HepG2 (cell line): Measurements from ENCODE around the gene CRNKL1. TPM values are rescaled to one million over a fixed set of nuclear protein-coding genes. Genes with fewer than 3 reads are reported as not detected.

Source experiments
- ATAC-seq: fragments of 200-7000 bp; cut with Tn5 transposase; 3 replicates; pipeline ENCODE4 v1.9.1; 2020; ENCODE audit warnings: mild to moderate bottlenecking, moderate library complexity
- BruUV-seq: library from RNA; stranded (reverse); fragments of 400-500 nt; replicated peaks from 2 replicates; lab custom pipeline; 2021; lab: Mats Ljungman, UMichigan
- CTCF ChIA-PET: fragments of 300-600 bp; formaldehyde crosslinking; extraction: SDS; loops from one replicate; lab custom pipeline; 2021; ENCODE audit warnings: low total read pairs, inconsistent platforms, low intra/inter-chr PET ratio; lab: Yijun Ruan, JAX
- POLR2A ChIA-PET: fragments of 350-600 bp; sonication (Branson Sonifier 250); formaldehyde crosslinking; loops from one replicate; lab custom pipeline; 2020; ENCODE audit warnings: antibody characterized with exemption, inconsistent platforms; lab: Yijun Ruan, JAX
- DNase-seq: peaks from one replicate; pipeline ENCODE4 v3.0.0-alpha.2; 2015; ENCODE audit warnings: low spot score
- FAIRE-seq: peaks from 3 replicates; lab custom pipeline; 2011; peaks lifted over from hg19 to GRCh38; lab: Jason Lieb, UNC
- H2AFZ ChIP-seq: one replicate; pipeline ENCODE4 v1.6.1; 2011; ENCODE audit warnings: low read length, inconsistent platforms
- H3K27ac ChIP-seq: fragments of 300-600 bp; 3 replicates; pipeline ENCODE4 v1.8.0; 2011; ENCODE audit warnings: mixed run types, mild to moderate bottlenecking, mixed read lengths, low read length, inconsistent platforms; ENCODE audit not compliant: insufficient read depth; ENCODE audit errors: extremely low read length
- H3K27me3 ChIP-seq, 2 experiments: fragments of 200-600 bp in 1 of 2; 2 replicates in 1 of 2; 3 replicates in 1 of 2; pipeline versions ENCODE4 v1.6.0 to v1.8.0; 2011; ENCODE audit warnings: low read length in 2 of 2, mild to moderate bottlenecking in 2 of 2, moderate library complexity in 2 of 2, inconsistent platforms in 1 of 2; ENCODE audit not compliant: insufficient read depth in 2 of 2, control insufficient read depth in 1 of 2
- H3K36me3 ChIP-seq, 2 experiments: fragments of 200-600 bp in 1 of 2; replicated peaks in 1 of 2; 2 replicates in 1 of 2; 3 replicates in 1 of 2; pipeline versions ENCODE4 v1.5.1 to v1.8.0; 2011; ENCODE audit warnings: low read length in 2 of 2, inconsistent platforms in 1 of 2; ENCODE audit not compliant: insufficient read depth in 2 of 2, control insufficient read depth in 1 of 2
- H3K4me1 ChIP-seq: 2 replicates; pipeline ENCODE4 v1.5.1; 2012; ENCODE audit warnings: low read length, inconsistent platforms; ENCODE audit not compliant: insufficient read depth
- H3K4me2 ChIP-seq: 2 replicates; pipeline ENCODE4 v1.6.0; 2011; ENCODE audit warnings: low read depth, low read length, inconsistent platforms
- H3K4me3 ChIP-seq, 3 experiments: fragments of 200-600 bp in 1 of 3; sonication (generic), shearing (Covaris generic) in 1 of 3; replicated peaks in 1 of 3; 2 replicates each; pipeline ENCODE4 v1.5.1; 2011 to 2016; ENCODE audit warnings: low read length in 3 of 3, inconsistent platforms in 2 of 3, low read depth in 2 of 3, mild to moderate bottlenecking in 2 of 3, control low read depth in 1 of 3, mixed read lengths in 1 of 3; ENCODE audit not compliant: insufficient read depth in 1 of 3
- H3K79me2 ChIP-seq: one replicate; pipeline ENCODE4 v1.6.1; 2011; ENCODE audit warnings: low read length, inconsistent platforms; ENCODE audit not compliant: insufficient read depth
- H3K9ac ChIP-seq: 2 replicates; pipeline ENCODE4 v1.6.0; 2011; ENCODE audit warnings: mild to moderate bottlenecking, low read depth, low read length, inconsistent platforms; ENCODE audit not compliant: insufficient read depth
- H3K9me3 ChIP-seq: 2 replicates; pipeline ENCODE4 v1.5.1; 2012; ENCODE audit warnings: mild to moderate bottlenecking, low read length
- H4K20me1 ChIP-seq: 2 replicates; pipeline ENCODE4 v1.6.0; 2011; ENCODE audit warnings: inconsistent platforms, mild to moderate bottlenecking, low read length, moderate library complexity; ENCODE audit not compliant: insufficient read depth
- ASH2L ChIP-seq: fragments of 300-600, 200-600 bp; sonication (generic); IDR thresholded peaks from 2 replicates; pipeline ENCODE4 v1.7.0; 2017; ENCODE audit warnings: low read depth, mild to moderate bottlenecking, moderate library complexity, mixed read lengths, low read length; ENCODE audit not compliant: insufficient read length
- BRCA1 ChIP-seq: sonication (generic); formaldehyde crosslinking; IDR thresholded peaks from 2 replicates; pipeline ENCODE4 v1.4.0; 2020; ENCODE audit warnings: missing genetic modification reagents
- FOXP1 ChIP-seq, 2 experiments: fragments of 450-650 bp in 1 of 2; IDR thresholded peaks; 2 replicates each; pipeline ENCODE4 v1.6.1; 2017 to 2018; ENCODE audit warnings: antibody characterized with exemption in 1 of 2
- GZF1 ChIP-seq: sonication (generic); formaldehyde crosslinking; IDR thresholded peaks from 2 replicates; pipeline ENCODE4 v1.5.1; 2020; ENCODE audit warnings: mild to moderate bottlenecking, missing genetic modification reagents
- HDAC1 ChIP-seq: sonication (generic); formaldehyde crosslinking; IDR thresholded peaks from 2 replicates; pipeline ENCODE4 v1.5.1; 2020; ENCODE audit warnings: mild to moderate bottlenecking, missing genetic modification reagents
- MBD4 ChIP-seq: IDR thresholded peaks from 2 replicates; pipeline ENCODE4 v1.6.1; 2012; ENCODE audit warnings: low read length, inconsistent platforms, borderline replicate concordance
- NBN ChIP-seq: fragments of 450-650 bp; conservative IDR thresholded peaks from 2 replicates; pipeline ENCODE4 v1.6.1; 2017
- PCBP1 ChIP-seq: fragments of 200-400 bp; formaldehyde crosslinking; IDR thresholded peaks from 2 replicates; pipeline ENCODE4 v1.6.1; 2017; ENCODE audit warnings: mild to moderate bottlenecking, low read depth, low read length, borderline replicate concordance
- SOX13 ChIP-seq, 3 experiments: fragments of 450-650 bp in 1 of 3; sonication (generic) in 1 of 3; formaldehyde crosslinking in 1 of 3; IDR thresholded peaks in 2 of 3; conservative IDR thresholded peaks in 1 of 3; 2 replicates each; pipeline versions ENCODE4 v1.5.0 to v1.6.1; 2016 to 2020; ENCODE audit warnings: antibody characterized with exemption in 1 of 3, mild to moderate bottlenecking in 1 of 3, missing compliant biosample characterization in 1 of 3, missing genetic modification reagents in 1 of 3, moderate library complexity in 1 of 3
- SPEN ChIP-seq: sonication (generic); formaldehyde crosslinking; IDR thresholded peaks from 2 replicates; pipeline ENCODE4 v1.5.1; 2020; ENCODE audit warnings: low read depth, mild to moderate bottlenecking, missing genetic modification reagents
- YY1 ChIP-seq: IDR thresholded peaks from 2 replicates; pipeline ENCODE4 v1.6.1; 2011; ENCODE audit warnings: low read length, low read depth, moderate library complexity, mild to moderate bottlenecking; ENCODE audit not compliant: insufficient read depth, insufficient replicate concordance
- ZBTB38 ChIP-seq: sonication (generic); formaldehyde crosslinking; IDR thresholded peaks from 2 replicates; pipeline ENCODE4 v1.5.1; 2020; ENCODE audit warnings: mild to moderate bottlenecking, missing genetic modification reagents
- ZFY ChIP-seq: sonication (generic); formaldehyde crosslinking; IDR thresholded peaks from 2 replicates; pipeline ENCODE4 v1.4.0; 2020; ENCODE audit warnings: missing genetic modification reagents
- ZNF33A ChIP-seq: sonication (generic); formaldehyde crosslinking; IDR thresholded peaks from 2 replicates; pipeline ENCODE4 v1.5.1; 2020; ENCODE audit warnings: missing genetic modification reagents, mild to moderate bottlenecking, moderate library complexity, borderline replicate concordance
- ZNF496 ChIP-seq: sonication (generic); formaldehyde crosslinking; IDR thresholded peaks from 2 replicates; pipeline ENCODE4 v1.8.1; 2023; ENCODE audit warnings: mild to moderate bottlenecking, moderate library complexity, missing genetic modification reagents; ENCODE audit not compliant: insufficient replicate concordance
- ZNF652 ChIP-seq: IDR thresholded peaks from 2 replicates; pipeline ENCODE4 v1.6.1; 2016; ENCODE audit warnings: low read depth, borderline replicate concordance
- ZNF816 ChIP-seq: sonication (generic); formaldehyde crosslinking; IDR thresholded peaks from 2 replicates; pipeline ENCODE4 v1.8.0; 2022; ENCODE audit warnings: missing genetic modification reagents, mild to moderate bottlenecking, borderline replicate concordance
- WGBS: methylation state at CpG from one replicate; pipeline ENCODE4 v1.1.6; 2017; ENCODE audit warnings: low lambda C conversion rate; 5-methylcytosine and 5-hydroxymethylcytosine counted together
- in situ Hi-C: cut with HindIII; loops from 2 replicates; pipeline ENCODE4 v1.10.0; 2017; ENCODE audit warnings: low pct_unique_long_range_greater_than_20kb; ENCODE audit not compliant: extremely low pct_ligation_motif_present
- intact Hi-C: fragments of 100-400 bp; cut with micrococcal nuclease; formaldehyde crosslinking; loops from one replicate; pipeline ENCODE4 v1.10.0; 2022; ENCODE audit not compliant: unreplicated experiment
- polyA plus RNA-seq, 8 experiments: library from polyadenylated mRNA; depleted of rRNA in 3 of 8; stranded (reverse) in 7 of 8; unstranded in 1 of 8; fragments of >200 nt; fragmentation: Illumina TruSeq in 4 of 8; extraction: Trizol in 4 of 8; gene quantifications; 2 replicates each; pipeline versions ENCODE4 v1.2.1 to v1.2.3, GENCODE V29; 2011 to 2016; ENCODE audit warnings: low read depth in 4 of 8, missing spikeins in 1 of 8, mixed read lengths in 1 of 8; ENCODE audit not compliant: insufficient read depth in 1 of 8
- total RNA-seq, 5 experiments: library from RNA; depleted of rRNA; stranded (reverse); fragments of >200 nt; fragmentation: Illumina TruSeq; extraction: Trizol; gene quantifications; 2 replicates each; pipeline ENCODE4 v1.2.3, GENCODE V29; 2016; ENCODE audit warnings: low read depth in 1 of 5
- TF ChIP-seq, protein P1 (sequence below): IDR thresholded peaks from 2 replicates; pipeline ENCODE4 v1.6.1; 2012; ENCODE audit warnings: inconsistent platforms

Gene CRNKL1
- total and polyA plus RNA-seq, 2 of the 13 experiments (the other 11 are each of a cell fraction or from before 2014, with no cell fraction given) = 12.3 to 64.5 TPM

DNA sequence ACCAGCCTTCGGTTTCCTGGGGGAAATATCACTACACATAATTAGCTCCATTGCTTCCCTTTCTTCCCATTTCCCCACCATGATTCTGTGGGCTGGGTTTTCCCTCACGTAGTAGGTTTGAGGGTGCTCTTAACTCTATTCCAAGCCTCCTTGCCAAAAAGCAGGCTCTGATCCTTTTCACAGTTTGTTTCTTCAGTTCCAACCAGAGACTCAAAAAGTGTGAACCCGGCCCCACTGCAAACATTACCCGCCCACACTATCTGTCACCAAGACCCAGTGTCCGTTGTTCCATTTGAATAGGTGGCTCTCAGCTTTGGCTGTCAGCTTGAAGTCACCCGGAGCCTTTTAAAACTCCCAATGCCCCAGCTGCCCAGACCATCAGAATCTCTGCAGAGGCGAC is 46.9 kb downstream of the CRNKL1 start:
- Histone ChIP-seq H3K4me3 (0 out of 6 replicates have a peak overlapping the region, but pooled peaks of 1 of the 3 experiments have one; percentile 4), H3K4me2 (peak overlapping the region; percentile 52), H3K27me3 (no peaks in the 10 kb centered on the region), H2AFZ (peak overlapping the region; percentile 24), H3K36me3 (no peaks in the 10 kb centered on the region), H3K4me1 (peaks cover 77% of the 10 kb centered on the region), H3K79me2 (no peaks in the 10 kb centered on the region), H3K27ac (peak overlapping the region; percentile 42), H3K9ac (peak overlapping the region; percentile 21; the same call in 1 of the 2 replicates), H4K20me1 (no peaks in the 10 kb centered on the region), H3K9me3 (no peaks in the 10 kb centered on the region)
- in situ Hi-C loops = no loop called here
- peak; percentile 47 for ATAC-seq
- ChIA-PET CTCF (no interaction called here), POLR2A (interaction anchor here (0.8 to 1.0 kb wide), 5 partner anchors 10 to 125 kb away, joined by 3 to 6 read pairs (median 5); partner anchors contain the start of genes CRNKL1 and NAA20)
- FAIRE-seq = no peak
- BruUV-seq = no TSS peak
- WGBS = 30% methylated on average over 7 of the region's 7 CpGs
- DNase-seq = peak; percentile 51
- intact Hi-C loops = no loop called here
- TF ChIP-seq ZBTB38 (CRISPR knock-in tag) (0 out of 2 replicates have a peak, but pooled peaks have one; percentile 64), ZNF33A (CRISPR knock-in tag) (peak; percentile 82; the same call in 1 of the 2 replicates), ZNF652 (no peak), NBN (no peak), YY1 (no peak), HDAC1 (CRISPR knock-in tag) (peak; percentile 43; the same call in 1 of the 2 replicates), GZF1 (CRISPR knock-in tag) (no peak), SPEN (CRISPR knock-in tag) (no peak), ZFY (no peak), BRCA1 (CRISPR knock-in tag) (no peak), ZNF816 (CRISPR knock-in tag) (0 out of 2 replicates have a peak, but pooled peaks have one; percentile 61), ZNF496 (CRISPR knock-in tag) (no peak), MBD4 (no peak), SOX13 (IDR thresholded peaks at IDR 0.05) (no peak), SOX13 (CRISPR knock-in tag; conservative IDR thresholded peaks at IDR 0.05 in 1 of 2, IDR thresholded peaks at IDR 0.05 in 1 of 2) (no peak), ASH2L (peak; percentile 25), FOXP1 (IDR thresholded peaks at IDR 0.05) (no peak), FOXP1 (CRISPR knock-in tag; IDR thresholded peaks at IDR 0.05) (no peak), PCBP1 (no peak)
- TF ChIP-seq, protein P1, sequence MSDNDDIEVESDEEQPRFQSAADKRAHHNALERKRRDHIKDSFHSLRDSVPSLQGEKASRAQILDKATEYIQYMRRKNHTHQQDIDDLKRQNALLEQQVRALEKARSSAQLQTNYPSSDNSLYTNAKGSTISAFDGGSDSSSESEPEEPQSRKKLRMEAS = peak; percentile 66
